Hematopoietic multipotent progenitor cell treated with erythropoietin and hydrocortisone succinate and interleukin-3 and kit ligand, for 6 days (in vitro differentiated cells): ENCODE results near the gene BCORL1.

Experiments used
- DNase-seq: peaks from one replicate; pipeline ENCODE4 v3.0.0-alpha.2; 2015

The BCORL1 gene

GRCh38 chrX:129982300-129983251 lies at the start of gene BCORL1:
Gene BCORL1, plus strand, starts transcription at chrX:129982635. Its CDS starts 22,597 bp downstream, at chrX:130005232.
- DNase-seq = peak; percentile 91

GRCh38 chrX:129932821-129933321 lies 49.6 kb upstream of the BCORL1 start:
- peak; percentile 57 for DNase-seq

- no peak for DNase-seq
Measured at GRCh38 chrX:129933700-129934099, 48.7 kb upstream of the BCORL1 start.

- DNase-seq = no peak
Measured at GRCh38 chrX:129934461-129934860, 48.0 kb upstream of the BCORL1 start.

GRCh38 chrX:129934952-129935351 lies 47.5 kb upstream of the BCORL1 start:
- no peak for DNase-seq

- DNase-seq = no peak
Measured at GRCh38 chrX:129938081-129938480, 44.4 kb upstream of the BCORL1 start.

- DNase-seq = no peak
Measured at GRCh38 chrX:129939986-129940385, 42.4 kb upstream of the BCORL1 start.

GRCh38 chrX:129940721-129941120 lies 41.7 kb upstream of the BCORL1 start:
- no peak for DNase-seq

GRCh38 chrX:129945131-129945530 lies 37.3 kb upstream of the BCORL1 start:
- no peak for DNase-seq

GRCh38 chrX:129953334-129953648 lies 29.1 kb upstream of the BCORL1 start:
- no peak for DNase-seq

GRCh38 chrX:129953881-129954280 lies 28.6 kb upstream of the BCORL1 start:
- DNase-seq = no peak

- DNase-seq = no peak
Measured at GRCh38 chrX:129954804-129955203, 27.6 kb upstream of the BCORL1 start.

GRCh38 chrX:129955682-129956081 lies 26.8 kb upstream of the BCORL1 start:
- no peak for DNase-seq

- DNase-seq = no peak
Measured at GRCh38 chrX:129956145-129956544, 26.3 kb upstream of the BCORL1 start.

- no peak for DNase-seq
Measured at GRCh38 chrX:129956765-129957164, 25.7 kb upstream of the BCORL1 start.

GRCh38 chrX:129957241-129958082 lies 25.0 kb upstream of the BCORL1 start:
- DNase-seq = peak; percentile 80

- no peak for DNase-seq
Measured at GRCh38 chrX:129958083-129958465, 24.4 kb upstream of the BCORL1 start.

- DNase-seq = no peak
Measured at GRCh38 chrX:129958814-129959492, 23.5 kb upstream of the BCORL1 start.

- DNase-seq = no peak
Measured at GRCh38 chrX:129959493-129959832, 23.0 kb upstream of the BCORL1 start.

- peak; percentile 90 for DNase-seq
Measured at GRCh38 chrX:129961180-129962083, 21.0 kb upstream of the BCORL1 start.

- DNase-seq = no peak
Measured at GRCh38 chrX:129963729-129964128, 18.7 kb upstream of the BCORL1 start.

GRCh38 chrX:129965166-129965565 lies 17.3 kb upstream of the BCORL1 start:
- DNase-seq = no peak
